ENCODE data around the gene YJEFN3. TPM values are rescaled to one million over a fixed set of nuclear protein-coding genes. Genes with fewer than 3 reads are reported as not detected.

Gene YJEFN3
- total and polyA plus RNA-seq, 2 of the 8 experiments (the other 6 are each of a cell fraction or from before 2014, with no cell fraction given), result 5.7 to 9.4 TPM

DNA sequence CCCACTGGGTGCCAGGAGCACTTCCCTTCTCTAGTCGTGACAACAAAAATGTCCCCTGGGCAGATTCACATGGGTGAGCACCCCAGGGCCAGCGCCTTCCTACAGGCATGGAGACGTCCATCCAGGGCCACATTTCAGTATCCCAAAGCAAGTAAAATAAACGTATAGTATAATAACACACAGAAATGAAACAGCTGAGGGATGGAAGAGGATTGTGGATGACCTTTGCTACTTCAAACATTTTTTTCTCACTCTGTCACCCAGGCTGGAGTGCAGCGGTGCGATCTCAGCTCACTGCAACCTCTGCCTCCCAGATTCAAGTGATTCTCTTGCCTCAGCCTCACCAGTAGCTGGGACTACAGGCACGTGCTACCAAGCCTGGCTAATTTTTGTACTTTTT lies 37.6 kb downstream of the YJEFN3 start (continued):
- TF ChIP-seq, protein P1, sequence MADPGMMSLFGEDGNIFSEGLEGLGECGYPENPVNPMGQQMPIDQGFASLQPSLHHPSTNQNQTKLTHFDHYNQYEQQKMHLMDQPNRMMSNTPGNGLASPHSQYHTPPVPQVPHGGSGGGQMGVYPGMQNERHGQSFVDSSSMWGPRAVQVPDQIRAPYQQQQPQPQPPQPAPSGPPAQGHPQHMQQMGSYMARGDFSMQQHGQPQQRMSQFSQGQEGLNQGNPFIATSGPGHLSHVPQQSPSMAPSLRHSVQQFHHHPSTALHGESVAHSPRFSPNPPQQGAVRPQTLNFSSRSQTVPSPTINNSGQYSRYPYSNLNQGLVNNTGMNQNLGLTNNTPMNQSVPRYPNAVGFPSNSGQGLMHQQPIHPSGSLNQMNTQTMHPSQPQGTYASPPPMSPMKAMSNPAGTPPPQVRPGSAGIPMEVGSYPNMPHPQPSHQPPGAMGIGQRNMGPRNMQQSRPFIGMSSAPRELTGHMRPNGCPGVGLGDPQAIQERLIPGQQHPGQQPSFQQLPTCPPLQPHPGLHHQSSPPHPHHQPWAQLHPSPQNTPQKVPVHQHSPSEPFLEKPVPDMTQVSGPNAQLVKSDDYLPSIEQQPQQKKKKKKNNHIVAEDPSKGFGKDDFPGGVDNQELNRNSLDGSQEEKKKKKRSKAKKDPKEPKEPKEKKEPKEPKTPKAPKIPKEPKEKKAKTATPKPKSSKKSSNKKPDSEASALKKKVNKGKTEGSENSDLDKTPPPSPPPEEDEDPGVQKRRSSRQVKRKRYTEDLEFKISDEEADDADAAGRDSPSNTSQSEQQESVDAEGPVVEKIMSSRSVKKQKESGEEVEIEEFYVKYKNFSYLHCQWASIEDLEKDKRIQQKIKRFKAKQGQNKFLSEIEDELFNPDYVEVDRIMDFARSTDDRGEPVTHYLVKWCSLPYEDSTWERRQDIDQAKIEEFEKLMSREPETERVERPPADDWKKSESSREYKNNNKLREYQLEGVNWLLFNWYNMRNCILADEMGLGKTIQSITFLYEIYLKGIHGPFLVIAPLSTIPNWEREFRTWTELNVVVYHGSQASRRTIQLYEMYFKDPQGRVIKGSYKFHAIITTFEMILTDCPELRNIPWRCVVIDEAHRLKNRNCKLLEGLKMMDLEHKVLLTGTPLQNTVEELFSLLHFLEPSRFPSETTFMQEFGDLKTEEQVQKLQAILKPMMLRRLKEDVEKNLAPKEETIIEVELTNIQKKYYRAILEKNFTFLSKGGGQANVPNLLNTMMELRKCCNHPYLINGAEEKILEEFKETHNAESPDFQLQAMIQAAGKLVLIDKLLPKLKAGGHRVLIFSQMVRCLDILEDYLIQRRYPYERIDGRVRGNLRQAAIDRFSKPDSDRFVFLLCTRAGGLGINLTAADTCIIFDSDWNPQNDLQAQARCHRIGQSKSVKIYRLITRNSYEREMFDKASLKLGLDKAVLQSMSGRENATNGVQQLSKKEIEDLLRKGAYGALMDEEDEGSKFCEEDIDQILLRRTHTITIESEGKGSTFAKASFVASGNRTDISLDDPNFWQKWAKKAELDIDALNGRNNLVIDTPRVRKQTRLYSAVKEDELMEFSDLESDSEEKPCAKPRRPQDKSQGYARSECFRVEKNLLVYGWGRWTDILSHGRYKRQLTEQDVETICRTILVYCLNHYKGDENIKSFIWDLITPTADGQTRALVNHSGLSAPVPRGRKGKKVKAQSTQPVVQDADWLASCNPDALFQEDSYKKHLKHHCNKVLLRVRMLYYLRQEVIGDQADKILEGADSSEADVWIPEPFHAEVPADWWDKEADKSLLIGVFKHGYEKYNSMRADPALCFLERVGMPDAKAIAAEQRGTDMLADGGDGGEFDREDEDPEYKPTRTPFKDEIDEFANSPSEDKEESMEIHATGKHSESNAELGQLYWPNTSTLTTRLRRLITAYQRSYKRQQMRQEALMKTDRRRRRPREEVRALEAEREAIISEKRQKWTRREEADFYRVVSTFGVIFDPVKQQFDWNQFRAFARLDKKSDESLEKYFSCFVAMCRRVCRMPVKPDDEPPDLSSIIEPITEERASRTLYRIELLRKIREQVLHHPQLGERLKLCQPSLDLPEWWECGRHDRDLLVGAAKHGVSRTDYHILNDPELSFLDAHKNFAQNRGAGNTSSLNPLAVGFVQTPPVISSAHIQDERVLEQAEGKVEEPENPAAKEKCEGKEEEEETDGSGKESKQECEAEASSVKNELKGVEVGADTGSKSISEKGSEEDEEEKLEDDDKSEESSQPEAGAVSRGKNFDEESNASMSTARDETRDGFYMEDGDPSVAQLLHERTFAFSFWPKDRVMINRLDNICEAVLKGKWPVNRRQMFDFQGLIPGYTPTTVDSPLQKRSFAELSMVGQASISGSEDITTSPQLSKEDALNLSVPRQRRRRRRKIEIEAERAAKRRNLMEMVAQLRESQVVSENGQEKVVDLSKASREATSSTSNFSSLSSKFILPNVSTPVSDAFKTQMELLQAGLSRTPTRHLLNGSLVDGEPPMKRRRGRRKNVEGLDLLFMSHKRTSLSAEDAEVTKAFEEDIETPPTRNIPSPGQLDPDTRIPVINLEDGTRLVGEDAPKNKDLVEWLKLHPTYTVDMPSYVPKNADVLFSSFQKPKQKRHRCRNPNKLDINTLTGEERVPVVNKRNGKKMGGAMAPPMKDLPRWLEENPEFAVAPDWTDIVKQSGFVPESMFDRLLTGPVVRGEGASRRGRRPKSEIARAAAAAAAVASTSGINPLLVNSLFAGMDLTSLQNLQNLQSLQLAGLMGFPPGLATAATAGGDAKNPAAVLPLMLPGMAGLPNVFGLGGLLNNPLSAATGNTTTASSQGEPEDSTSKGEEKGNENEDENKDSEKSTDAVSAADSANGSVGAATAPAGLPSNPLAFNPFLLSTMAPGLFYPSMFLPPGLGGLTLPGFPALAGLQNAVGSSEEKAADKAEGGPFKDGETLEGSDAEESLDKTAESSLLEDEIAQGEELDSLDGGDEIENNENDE (IDR thresholded peaks at IDR 0.05; ENCODE audit: insufficient replicate concordance, low read length), result no peak
- no peak for TF ChIP-seq RAD21 (IDR thresholded peaks at IDR 0.05 in 1 of 2, conservative IDR thresholded peaks at IDR 0.05 in 1 of 2; ENCODE audit: low read depth in 2 of 2, low read length in 2 of 2)

Data from H1 (cell line).